ENCODE measurements around the gene HS2ST1. TPM values are rescaled to one million over a fixed set of nuclear protein-coding genes. Genes with fewer than 3 reads are reported as not detected.
A peak's percentile ranks its signal among the peaks of the same experiment; 100 is the strongest.

The HS2ST1 gene
- total RNA-seq, 2 donors from 2014 or later, result 29.0 to 31.5 TPM

GRCh38 chr1:86993269-86993985 lies 79.0 kb downstream of the HS2ST1 start:
- H3K4me3 ChIP-seq (ENCODE audit: low read length), result no peak overlapping the region
- Mint-ChIP-seq H3K4me1 (peaks cover 47% of the 10 kb centered on the region), H3K27ac (peak overlapping the region; percentile 86), H3K36me3 (ENCODE audit: low read depth) (peaks cover 6% of the 10 kb centered on the region), H3K9me3 (no peaks in the 10 kb centered on the region), H3K4me3 (peak overlapping the region; percentile 15), H3K27me3 (ENCODE audit: insufficient read depth) (no peaks in the 10 kb centered on the region)
- no peak for TF ChIP-seq CTCF (conservative IDR thresholded peaks at IDR 0.05)
- peaks cover 3% of the 10 kb centered on the region for H3K4me1 ChIP-seq (ENCODE audit: control insufficient read depth, insufficient read depth, low read length)
- no peak overlapping the region for H3K9ac ChIP-seq (ENCODE audit: extremely low read depth, low read length, poor library complexity, severe bottlenecking)
- 80 to 92% methylated on average over 2 to 4 of the region's 4 CpGs for WGBS, 2 experiments (ENCODE audit: insufficient coverage in 1 of 2, insufficient read length in 1 of 2)
- no peak for DNase-seq
- no peaks in the 10 kb centered on the region for H3K9me3 ChIP-seq (ENCODE audit: control insufficient read depth, low read length)
- H3K27ac ChIP-seq (ENCODE audit: low read depth, low read length), result no peak overlapping the region
- H3K27me3 ChIP-seq (ENCODE audit: control insufficient read depth, insufficient read depth, low read length, poor library complexity, severe bottlenecking), result no peaks in the 10 kb centered on the region
- no peaks in the 10 kb centered on the region for H3K36me3 ChIP-seq (ENCODE audit: control insufficient read depth, insufficient read depth, low read length)

- Mint-ChIP-seq H3K27me3 (ENCODE audit: insufficient read depth) (no peaks in the 10 kb centered on the region), H3K36me3 (ENCODE audit: low read depth) (peaks cover 6% of the 10 kb centered on the region), H3K9me3 (no peaks in the 10 kb centered on the region), H3K27ac (no peak overlapping the region), H3K4me3 (peak overlapping the region; percentile 15), H3K4me1 (peaks cover 47% of the 10 kb centered on the region)
- H3K27me3 ChIP-seq (ENCODE audit: control insufficient read depth, insufficient read depth, low read length, poor library complexity, severe bottlenecking), result no peaks in the 10 kb centered on the region
- H3K9me3 ChIP-seq (ENCODE audit: control insufficient read depth, low read length), result no peaks in the 10 kb centered on the region
- H3K9ac ChIP-seq (ENCODE audit: extremely low read depth, low read length, poor library complexity, severe bottlenecking), result no peak overlapping the region
- DNase-seq, result no peak
- no peaks in the 10 kb centered on the region for H3K36me3 ChIP-seq (ENCODE audit: control insufficient read depth, insufficient read depth, low read length)
- no peak overlapping the region for H3K4me3 ChIP-seq (ENCODE audit: low read length)
- no peak for TF ChIP-seq CTCF (conservative IDR thresholded peaks at IDR 0.05)
- no peak overlapping the region for H3K27ac ChIP-seq (ENCODE audit: low read depth, low read length)
- peaks cover 3% of the 10 kb centered on the region for H3K4me1 ChIP-seq (ENCODE audit: control insufficient read depth, insufficient read depth, low read length)
Observed at GRCh38 chr1:86994061-86994460, 79.6 kb downstream of the HS2ST1 start.

GRCh38 chr1:86997538-86997937 lies 83.1 kb downstream of the HS2ST1 start:
- DNase-seq, result no peak
- H3K9me3 Mint-ChIP-seq, result no peaks in the 10 kb centered on the region
- WGBS, 2 experiments (ENCODE audit: insufficient coverage in 1 of 2, insufficient read length in 1 of 2), result 80% methylated on average over 1 of the region's 1 CpG; no CpG with 5 or more reads in 1 of the 2 experiments
- no peak for TF ChIP-seq CTCF (conservative IDR thresholded peaks at IDR 0.05)
- no peaks in the 10 kb centered on the region for H3K27me3 Mint-ChIP-seq (ENCODE audit: insufficient read depth)
- Histone ChIP-seq H3K9ac (ENCODE audit: extremely low read depth, low read length, poor library complexity, severe bottlenecking) (no peak overlapping the region), H3K27me3 (ENCODE audit: control insufficient read depth, insufficient read depth, low read length, poor library complexity, severe bottlenecking) (no peaks in the 10 kb centered on the region), H3K9me3 (ENCODE audit: control insufficient read depth, low read length) (no peaks in the 10 kb centered on the region), H3K27ac (ENCODE audit: low read depth, low read length) (no peak overlapping the region), H3K4me1 (ENCODE audit: control insufficient read depth, insufficient read depth, low read length) (no peaks in the 10 kb centered on the region), H3K4me3 (ENCODE audit: low read length) (no peak overlapping the region), H3K36me3 (ENCODE audit: control insufficient read depth, insufficient read depth, low read length) (no peaks in the 10 kb centered on the region)
- H3K27ac Mint-ChIP-seq, result no peak overlapping the region
- peaks cover 7% of the 10 kb centered on the region for H3K36me3 Mint-ChIP-seq (ENCODE audit: low read depth)
- peaks cover 36% of the 10 kb centered on the region for H3K4me1 Mint-ChIP-seq
- H3K4me3 Mint-ChIP-seq, result no peak overlapping the region
